HCT116 (cell line): Measurements from ENCODE around the gene SH3TC2. TPM values are rescaled to one million over a fixed set of nuclear protein-coding genes. Genes with fewer than 3 reads are reported as not detected.

Experiments used
- ATAC-seq: fragments of 200-7000 bp; cut with Tn5 transposase; 2 replicates; pipeline ENCODE4 v1.9.1; 2020; ENCODE audit warnings: mild to moderate bottlenecking, moderate library complexity
- BruUV-seq: library from RNA; stranded (reverse); fragments of 400-500 nt; replicated peaks from 2 replicates; lab custom pipeline; 2021; lab: Mats Ljungman, UMichigan
- CTCF ChIA-PET: fragments of 300-600 bp; sonication (Branson Sonifier 250); formaldehyde crosslinking; loops from one replicate; lab custom pipeline; 2021; ENCODE audit warnings: antibody characterized with exemption; lab: Charles Lee
- POLR2A ChIA-PET: fragments of 300-600, 350-600 bp; sonication (Branson Sonifier 250); formaldehyde crosslinking; loops from one replicate; lab custom pipeline; 2021; ENCODE audit warnings: antibody characterized with exemption; lab: Charles Lee
- RAD21 ChIA-PET, 2 experiments: fragments of 300-600 bp; sonication (Branson Sonifier 250); formaldehyde crosslinking; loops; one replicate each; lab custom pipeline; 2023; ENCODE audit warnings: low total read pairs in 2 of 2; ENCODE audit not compliant: uncharacterized antibody in 2 of 2, unreplicated experiment in 2 of 2, low non-redundant PET in 1 of 2; lab: Charles Lee
- DNase-seq: peaks from one replicate; pipeline ENCODE4 v3.0.0-alpha.2; 2010; ENCODE audit warnings: low read depth, low spot score
- H2AFZ ChIP-seq: fragments of 200-600 bp; shearing (Covaris generic), sonication (generic); 2 replicates; pipeline ENCODE4 v1.6.1; 2017; ENCODE audit warnings: low read depth, mixed run types, mixed read lengths, antibody characterized with exemption, low read length; ENCODE audit not compliant: poor library complexity, severe bottlenecking
- H3K27ac ChIP-seq: 2 replicates; pipeline ENCODE4 v1.5.1; 2012; ENCODE audit warnings: low read depth, low read length
- H3K27me3 ChIP-seq: fragments of 200-600 bp; sonication (generic); 2 replicates; pipeline ENCODE4 v1.6.1; 2016; ENCODE audit warnings: mixed run types, low read length, mixed read lengths; ENCODE audit not compliant: insufficient read depth
- H3K36me3 ChIP-seq, 2 experiments: fragments of 200-500 bp in 1 of 2; fragments of 200-600 bp in 1 of 2; sonication (Bioruptor generic) in 1 of 2; sonication (generic) in 1 of 2; 2 replicates each; pipeline versions ENCODE4 v1.5.1 to v1.6.1; 2014 to 2016; ENCODE audit warnings: low read length in 2 of 2, inconsistent platforms in 1 of 2, mixed read lengths in 1 of 2, mixed run types in 1 of 2; ENCODE audit not compliant: insufficient read depth in 2 of 2, control insufficient read depth in 1 of 2
- H3K4me1 ChIP-seq, 2 experiments: fragments of 200-600 bp in 1 of 2; sonication (generic) in 1 of 2; 2 replicates each; pipeline versions ENCODE4 v1.5.1 to v1.6.1; 2012 to 2017; ENCODE audit warnings: low read length in 2 of 2, inconsistent platforms in 1 of 2, mild to moderate bottlenecking in 1 of 2, mixed read lengths in 1 of 2, mixed run types in 1 of 2, moderate library complexity in 1 of 2; ENCODE audit not compliant: insufficient read depth in 2 of 2, control insufficient read depth in 1 of 2
- H3K4me2 ChIP-seq: fragments of 200-600 bp; sonication (generic); 2 replicates; pipeline ENCODE4 v1.6.1; 2017; ENCODE audit warnings: mixed run types, low read length, mixed read lengths
- H3K4me3 ChIP-seq, 2 experiments: fragments of 200-600 bp in 1 of 2; sonication (generic) in 1 of 2; replicated peaks in 1 of 2; 2 replicates each; pipeline ENCODE4 v1.5.1; 2011 to 2016; ENCODE audit warnings: low read length in 2 of 2, control low read depth in 1 of 2, low read depth in 1 of 2, mild to moderate bottlenecking in 1 of 2, mixed read lengths in 1 of 2, mixed run types in 1 of 2
- H3K79me2 ChIP-seq: fragments of 200-600 bp; sonication (generic); 2 replicates; pipeline ENCODE4 v1.6.1; 2017; ENCODE audit warnings: mild to moderate bottlenecking, mixed run types, low read length, moderate library complexity, mixed read lengths; ENCODE audit not compliant: insufficient read depth
- H3K9ac ChIP-seq: fragments of 200-600 bp; sonication (generic); 2 replicates; pipeline ENCODE4 v1.6.1; 2016; ENCODE audit warnings: low read length, mixed read lengths
- H3K9me2 ChIP-seq: fragments of 200-600 bp; sonication (generic), shearing (Covaris generic); 2 replicates; pipeline ENCODE4 v1.6.1; 2017; ENCODE audit warnings: mixed run types, mild to moderate bottlenecking, moderate library complexity; ENCODE audit not compliant: insufficient read depth
- H3K9me3 ChIP-seq, 2 experiments: fragments of 200-500 bp in 1 of 2; fragments of 200-600 bp in 1 of 2; sonication (Bioruptor generic) in 1 of 2; sonication (generic) in 1 of 2; 2 replicates each; pipeline ENCODE4 v1.6.1; 2014 to 2017; ENCODE audit warnings: low read length in 2 of 2, mixed read lengths in 2 of 2, inconsistent platforms in 1 of 2, low read depth in 1 of 2, mild to moderate bottlenecking in 1 of 2, mixed run types in 1 of 2, moderate library complexity in 1 of 2; ENCODE audit not compliant: control insufficient read depth in 1 of 2, insufficient read depth in 1 of 2
- H4K20me1 ChIP-seq: fragments of 200-600 bp; sonication (generic), shearing (Covaris generic); 2 replicates; pipeline ENCODE4 v1.6.1; 2017; ENCODE audit warnings: mixed run types, mild to moderate bottlenecking, moderate library complexity; ENCODE audit not compliant: insufficient read depth
- CTCF ChIP-seq, 3 experiments: fragments of 200-600 bp in 1 of 3; sonication (generic) in 1 of 3; IDR thresholded peaks in 2 of 3; conservative IDR thresholded peaks in 1 of 3; 2 replicates each; pipeline ENCODE4 v1.5.1; 2012 to 2017; ENCODE audit warnings: low read depth in 2 of 3, low read length in 2 of 3, antibody characterized with exemption in 1 of 3, borderline replicate concordance in 1 of 3, control low read depth in 1 of 3, mild to moderate bottlenecking in 1 of 3, mixed read lengths in 1 of 3, mixed run types in 1 of 3, moderate library complexity in 1 of 3; ENCODE audit not compliant: insufficient read depth in 1 of 3
- POLR2AphosphoS5 ChIP-seq: IDR thresholded peaks from 2 replicates; pipeline ENCODE4 v1.6.1; 2011; ENCODE audit warnings: mild to moderate bottlenecking, low read depth, low read length, moderate library complexity
- REST ChIP-seq: IDR thresholded peaks from 2 replicates; pipeline ENCODE4 v1.6.1; 2012; ENCODE audit warnings: low read depth
- ZNF274 ChIP-seq: fragments of 200-500 bp; sonication (Bioruptor generic); IDR thresholded peaks from 2 replicates; pipeline ENCODE4 v1.6.1; 2014; ENCODE audit warnings: mild to moderate bottlenecking, low read depth, low read length, inconsistent platforms
- intact Hi-C: fragments of 100-400 bp; cut with micrococcal nuclease; formaldehyde crosslinking; loops from 2 replicates; pipeline ENCODE4 v1.10.0; 2022
- total RNA-seq: library from RNA; stranded (reverse); gene quantifications from one replicate; pipeline ENCODE4 v1.2.1, GENCODE V29; 2021; ENCODE audit not compliant: unreplicated experiment

Gene SH3TC2
- total RNA-seq, 1 experiment from 2014 or later: 12.8 TPM

DNA sequence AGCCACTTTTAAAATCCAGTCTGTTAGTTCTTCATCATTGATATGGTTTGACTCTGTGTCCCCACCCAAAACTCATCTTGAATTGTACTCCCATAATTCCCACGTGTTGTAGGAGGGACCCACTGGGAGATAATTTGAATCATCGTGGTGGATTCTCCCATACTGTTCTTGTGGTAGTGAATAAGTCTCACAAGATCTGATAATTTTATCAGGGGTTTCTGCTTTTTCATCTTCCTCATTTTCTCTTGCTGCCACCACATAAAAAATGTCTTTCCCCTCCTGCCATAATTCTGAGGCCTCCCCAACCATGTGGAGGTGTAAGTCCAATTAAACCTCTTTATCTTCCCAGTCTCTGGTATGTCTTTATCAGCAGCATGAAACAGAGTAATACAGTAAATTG is 26.9 kb upstream of the SH3TC2 start:
- DNase-seq (no peak), ATAC-seq (no peak)
- Histone ChIP-seq H3K27ac (no peak overlapping the region), H3K4me2 (no peak overlapping the region), H3K79me2 (no peaks in the 10 kb centered on the region), H3K36me3 (no peaks in the 10 kb centered on the region), H3K27me3 (no peaks in the 10 kb centered on the region), H4K20me1 (no peaks in the 10 kb centered on the region), H2AFZ (no peak overlapping the region), H3K4me1 (no peaks in the 10 kb centered on the region), H3K9ac (no peak overlapping the region), H3K9me3 (no peaks in the 10 kb centered on the region), H3K9me2 (no peaks in the 10 kb centered on the region), H3K4me3 (no peak overlapping the region)
- ChIA-PET RAD21 (no interaction called here), POLR2A (no interaction called here), CTCF (no interaction called here)
- no TSS peak for BruUV-seq
- TF ChIP-seq CTCF (IDR thresholded peaks at IDR 0.05 in 2 of 3, conservative IDR thresholded peaks at IDR 0.05 in 1 of 3; ENCODE audit: borderline replicate concordance in 1 of 3, insufficient read depth in 1 of 3, low read depth in 2 of 3, low read length in 2 of 3): no peak
- TF ChIP-seq REST: no peak
- TF ChIP-seq POLR2AphosphoS5: no peak
- TF ChIP-seq ZNF274: no peak
- intact Hi-C loops: no loop called here
